LNCAP (cell line): Measurements from ENCODE around the gene NTNG2.

Experiments
- TF ChIP-seq, protein P1 (sequence below): fragments of 450-650 bp; IDR thresholded peaks from 2 replicates; pipeline ENCODE4 v1.5.1; 2017; ENCODE audit warnings: mild to moderate bottlenecking

NTNG2 gene

DNA sequence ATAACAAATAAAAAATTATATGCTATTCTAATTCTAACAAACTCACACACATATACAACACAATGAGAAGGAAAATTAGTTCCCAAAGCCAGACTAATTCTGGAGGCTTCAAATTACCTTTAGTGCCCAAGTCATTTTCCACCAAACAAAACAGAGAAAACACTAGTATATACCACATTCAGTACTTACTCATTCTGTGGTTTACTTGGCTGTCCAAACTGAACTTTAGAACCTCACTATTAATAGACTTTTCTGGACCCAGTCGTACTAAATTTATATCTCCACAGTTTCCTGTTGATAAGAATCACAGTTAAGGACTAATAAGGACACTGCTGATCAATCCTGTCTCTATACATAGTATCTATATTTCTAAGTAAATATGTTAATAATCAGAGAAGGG is 126.5 kb downstream of the NTNG2 start:
- TF ChIP-seq, protein P1, sequence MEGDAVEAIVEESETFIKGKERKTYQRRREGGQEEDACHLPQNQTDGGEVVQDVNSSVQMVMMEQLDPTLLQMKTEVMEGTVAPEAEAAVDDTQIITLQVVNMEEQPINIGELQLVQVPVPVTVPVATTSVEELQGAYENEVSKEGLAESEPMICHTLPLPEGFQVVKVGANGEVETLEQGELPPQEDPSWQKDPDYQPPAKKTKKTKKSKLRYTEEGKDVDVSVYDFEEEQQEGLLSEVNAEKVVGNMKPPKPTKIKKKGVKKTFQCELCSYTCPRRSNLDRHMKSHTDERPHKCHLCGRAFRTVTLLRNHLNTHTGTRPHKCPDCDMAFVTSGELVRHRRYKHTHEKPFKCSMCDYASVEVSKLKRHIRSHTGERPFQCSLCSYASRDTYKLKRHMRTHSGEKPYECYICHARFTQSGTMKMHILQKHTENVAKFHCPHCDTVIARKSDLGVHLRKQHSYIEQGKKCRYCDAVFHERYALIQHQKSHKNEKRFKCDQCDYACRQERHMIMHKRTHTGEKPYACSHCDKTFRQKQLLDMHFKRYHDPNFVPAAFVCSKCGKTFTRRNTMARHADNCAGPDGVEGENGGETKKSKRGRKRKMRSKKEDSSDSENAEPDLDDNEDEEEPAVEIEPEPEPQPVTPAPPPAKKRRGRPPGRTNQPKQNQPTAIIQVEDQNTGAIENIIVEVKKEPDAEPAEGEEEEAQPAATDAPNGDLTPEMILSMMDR: no peak

DNA sequence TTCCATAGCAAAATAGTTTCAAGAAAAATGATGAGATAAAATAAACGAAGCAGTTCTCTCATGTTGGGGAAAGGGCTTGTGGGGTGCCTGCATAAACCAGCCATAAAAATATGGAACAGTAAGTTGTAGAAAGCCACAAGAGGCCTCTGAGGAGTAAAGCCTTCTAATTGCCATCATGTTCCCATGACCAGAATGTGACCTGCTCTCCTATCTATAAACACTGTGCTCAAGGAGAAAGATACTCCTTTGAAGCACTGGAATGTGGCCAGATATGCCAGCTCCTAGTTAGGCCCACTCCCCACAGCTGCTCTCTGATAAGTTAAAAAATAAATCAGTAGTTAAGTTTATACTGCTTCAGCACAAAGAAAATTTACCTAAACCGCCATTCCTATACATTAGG is 127.1 kb downstream of the NTNG2 start:
- TF ChIP-seq, protein P1: no peak

DNA sequence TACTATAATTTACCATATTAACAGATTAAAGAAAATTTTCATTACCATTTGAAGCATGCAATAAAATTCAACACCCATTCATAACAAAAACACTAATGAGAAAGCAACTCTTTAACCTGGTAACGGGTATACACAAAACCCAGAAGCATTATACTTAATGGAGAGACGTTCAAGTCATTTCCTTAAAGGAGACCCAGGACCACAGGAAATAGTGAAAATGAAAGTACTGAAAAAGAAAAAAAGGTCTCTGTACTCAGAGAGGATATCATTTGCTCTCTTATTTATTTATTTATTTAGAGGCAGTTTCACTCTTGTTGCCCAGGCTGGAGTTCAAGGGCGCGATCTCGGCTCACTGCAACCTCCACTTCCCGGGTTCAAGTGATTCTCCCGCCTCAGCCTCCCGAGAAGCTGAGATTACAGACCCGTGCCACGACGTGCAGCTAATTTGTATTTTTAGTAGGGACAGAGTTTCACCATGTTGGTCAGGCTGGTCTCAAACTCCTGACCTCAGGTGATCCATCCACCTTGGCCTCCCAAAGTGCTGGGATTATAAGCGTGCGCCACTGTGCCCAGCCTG is 131.4 kb downstream of the NTNG2 start:
- TF ChIP-seq, protein P1: no peak
